ENCODE measurements around the gene MYBL2.

DNA sequence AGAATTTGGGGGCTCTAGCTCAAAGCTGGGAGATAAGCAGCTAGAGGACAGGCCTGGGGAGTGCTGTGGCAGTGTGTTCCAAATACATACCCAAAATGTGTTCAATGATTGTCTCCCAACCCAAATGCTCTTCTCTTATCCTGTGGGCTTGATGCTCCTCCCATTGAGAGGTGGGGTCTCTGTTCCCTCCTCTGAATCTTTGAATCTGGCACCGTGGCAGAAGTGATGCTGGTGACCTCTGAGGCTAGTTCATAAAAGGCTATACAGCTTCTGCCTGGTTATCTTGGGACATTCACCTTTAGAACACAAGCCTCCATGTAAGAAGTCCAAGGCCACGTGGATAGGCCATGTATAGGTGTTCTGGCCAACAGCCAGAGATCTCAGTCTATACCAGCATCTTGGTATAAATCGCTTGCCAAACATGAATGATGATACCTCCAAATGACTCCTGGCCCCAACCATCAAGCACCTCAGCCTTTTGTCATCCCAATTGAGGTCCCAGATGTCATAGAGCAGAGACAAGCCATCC lies 15.9 kb upstream of the MYBL2 start:
- TF ChIP-seq EZH2 (IDR thresholded peaks at IDR 0.05) (no peak), POLR2AphosphoS5 (IDR thresholded peaks at IDR 0.05; ENCODE audit: borderline replicate concordance, low read depth, low read length) (no peak), FOXP2 (optimal IDR thresholded peaks at IDR 0.05; ENCODE audit: control extremely low read depth, extremely low read length, insufficient read depth) (no peak)
